ENCODE measurements around the gene DOCK4.

DOCK4 gene

GRCh38 chr7:112232212-112232978 is 26.2 kb upstream of the DOCK4 start:
- no peak overlapping the region for H3K27ac ChIP-seq
- no peak for TF ChIP-seq ZFX (IDR thresholded peaks at IDR 0.05; ENCODE audit: borderline replicate concordance)
- no peak for TF ChIP-seq CTCF (IDR thresholded peaks at IDR 0.05)

DNA sequence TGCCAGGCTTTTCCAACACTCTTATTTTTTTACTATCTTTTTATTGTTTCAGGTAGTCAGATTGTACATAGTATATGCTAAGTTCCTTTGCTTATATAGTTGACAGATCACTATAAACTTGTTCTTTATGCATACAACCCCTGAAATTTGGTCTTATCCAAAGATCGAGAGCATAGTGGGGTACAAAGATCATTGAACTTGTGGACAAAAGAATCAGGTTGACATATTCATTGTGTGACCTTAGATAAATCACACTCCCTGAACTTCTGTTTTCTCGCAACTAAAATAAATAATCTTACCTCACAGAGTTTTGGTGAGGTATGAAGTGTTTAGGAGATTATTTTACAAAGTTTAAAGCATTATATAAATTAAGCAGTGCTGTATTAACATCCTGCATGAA is 22.4 kb upstream of the DOCK4 start:
- TF ChIP-seq ZFX (IDR thresholded peaks at IDR 0.05; ENCODE audit: borderline replicate concordance), result no peak
- TF ChIP-seq CTCF (IDR thresholded peaks at IDR 0.05), result no peak

GRCh38 chr7:112226701-112227276 is 20.6 kb upstream of the DOCK4 start:
- TF ChIP-seq CTCF (IDR thresholded peaks at IDR 0.05) (no peak), ZFX (IDR thresholded peaks at IDR 0.05; ENCODE audit: borderline replicate concordance) (no peak)
- H3K27ac ChIP-seq, result no peak overlapping the region

More for the DNA sequence above, 22.4 kb upstream of the DOCK4 start:
- H3K27ac ChIP-seq, result no peak overlapping the region

DNA sequence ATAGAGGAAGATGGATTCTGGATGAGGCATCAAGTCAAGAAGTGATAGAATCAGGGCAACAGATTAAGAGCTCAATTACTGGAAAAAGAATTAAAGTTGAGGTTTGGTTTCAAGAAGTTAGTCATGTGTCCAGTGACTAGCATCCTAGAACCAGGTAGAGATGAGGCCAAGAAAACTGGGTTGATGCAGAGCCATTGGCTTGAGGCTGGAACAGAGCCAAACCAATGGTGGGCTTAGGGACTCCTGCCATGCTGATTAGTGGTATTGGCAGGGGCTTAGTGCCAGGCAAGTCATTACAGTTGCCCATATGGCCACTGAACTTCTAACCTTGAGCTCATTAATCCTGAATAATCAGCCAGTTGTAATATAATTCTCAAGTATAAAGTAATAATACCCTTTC is 18.8 kb upstream of the DOCK4 start:
- TF ChIP-seq ZFX (IDR thresholded peaks at IDR 0.05; ENCODE audit: borderline replicate concordance), result no peak
- no peak for TF ChIP-seq CTCF (IDR thresholded peaks at IDR 0.05)
- H3K27ac ChIP-seq, result no peak overlapping the region

GRCh38 chr7:112224186-112224585 is 18.0 kb upstream of the DOCK4 start:
- H3K27ac ChIP-seq, result no peak overlapping the region
- no peak for TF ChIP-seq ZFX (IDR thresholded peaks at IDR 0.05; ENCODE audit: borderline replicate concordance)
- TF ChIP-seq CTCF (IDR thresholded peaks at IDR 0.05), result no peak

GRCh38 chr7:112223310-112223709 is 17.1 kb upstream of the DOCK4 start:
- H3K27ac ChIP-seq, result no peak overlapping the region
- no peak for TF ChIP-seq ZFX (IDR thresholded peaks at IDR 0.05; ENCODE audit: borderline replicate concordance)
- no peak for TF ChIP-seq CTCF (IDR thresholded peaks at IDR 0.05)

DNA sequence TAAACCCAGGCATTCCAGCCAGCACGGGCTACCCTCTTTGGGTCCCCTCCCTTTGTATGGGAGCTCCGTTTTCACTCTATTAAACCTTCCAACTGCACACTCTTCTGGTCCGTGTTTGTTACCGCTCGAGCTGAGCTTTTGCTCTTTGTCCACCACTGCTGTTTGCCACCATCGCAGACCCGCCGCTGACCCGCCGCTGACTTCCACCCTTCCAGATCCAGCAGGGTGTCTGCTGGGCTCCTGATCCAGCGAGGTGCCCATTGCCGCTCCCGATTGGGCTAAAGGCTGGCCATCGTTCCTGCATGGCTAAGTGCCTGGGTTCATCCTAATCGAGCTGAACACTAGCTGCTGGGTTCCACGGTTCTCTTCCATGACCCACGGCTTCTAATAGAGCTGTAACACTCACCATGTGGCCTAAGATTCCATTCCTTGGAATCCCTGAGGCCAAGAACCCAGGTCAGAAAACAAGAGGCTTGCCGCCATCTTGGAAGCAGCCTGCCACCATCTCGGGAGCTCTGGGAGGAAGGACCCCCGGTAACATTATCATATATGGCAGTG is 14.8 kb upstream of the DOCK4 start:
- TF ChIP-seq CTCF (IDR thresholded peaks at IDR 0.05) (no peak), ZFX (IDR thresholded peaks at IDR 0.05; ENCODE audit: borderline replicate concordance) (no peak)
- H3K27ac ChIP-seq, result no peak overlapping the region

Data from 22Rv1 (cell line).